ENCODE results near the gene C1orf174.

Gene C1orf174

GRCh38 chr1:3864884-3865283 lies 35.2 kb downstream of the C1orf174 start:
- no peak for DNase-seq

GRCh38 chr1:3863231-3863935 lies 36.7 kb downstream of the C1orf174 start:
- DNase-seq = no peak

- DNase-seq = peak; percentile 34
Observed at GRCh38 chr1:3858231-3858981, 41.7 kb downstream of the C1orf174 start.

GRCh38 chr1:3857791-3858129 lies 42.3 kb downstream of the C1orf174 start:
- no peak for DNase-seq

GRCh38 chr1:3856923-3857790 lies 42.9 kb downstream of the C1orf174 start, which contains the start of the genes CEP104 and DFFB:
Gene CEP104 (minus strand): TSS chr1:3857211. CDS start chr1:3852407, 4,804 bp downstream.
Gene DFFB (plus strand): TSS chr1:3857476. CDS start chr1:3857604, 128 bp downstream.
- peak; percentile 81 for DNase-seq

- no peak for DNase-seq
Observed at GRCh38 chr1:3852711-3853485, 47.2 kb downstream of the C1orf174 start.

GRCh38 chr1:3852091-3852490 lies 48.0 kb downstream of the C1orf174 start:
- no peak for DNase-seq

GRCh38 chr1:3851292-3851691 lies 48.8 kb downstream of the C1orf174 start:
- no peak for DNase-seq

GRCh38 chr1:3850857-3851256 lies 49.2 kb downstream of the C1orf174 start:
- no peak for DNase-seq

- DNase-seq = no peak
Observed at GRCh38 chr1:3847081-3847480, 53.0 kb downstream of the C1orf174 start.

- DNase-seq = no peak
Observed at GRCh38 chr1:3846541-3846940, 53.5 kb downstream of the C1orf174 start.

GRCh38 chr1:3842912-3843311 lies 57.2 kb downstream of the C1orf174 start:
- DNase-seq = no peak

- DNase-seq = no peak
Observed at GRCh38 chr1:3841491-3841890, 58.6 kb downstream of the C1orf174 start.

Data from fibroblast of skin of right biceps (primary cell).